ENCODE measurements around the gene HLF. TPM values are rescaled to one million over a fixed set of nuclear protein-coding genes. Genes with fewer than 3 reads are reported as not detected.

The HLF gene
- total and polyA plus RNA-seq, 2 experiments from 2014 or later = 0.09 TPM; not detected in 1

DNA sequence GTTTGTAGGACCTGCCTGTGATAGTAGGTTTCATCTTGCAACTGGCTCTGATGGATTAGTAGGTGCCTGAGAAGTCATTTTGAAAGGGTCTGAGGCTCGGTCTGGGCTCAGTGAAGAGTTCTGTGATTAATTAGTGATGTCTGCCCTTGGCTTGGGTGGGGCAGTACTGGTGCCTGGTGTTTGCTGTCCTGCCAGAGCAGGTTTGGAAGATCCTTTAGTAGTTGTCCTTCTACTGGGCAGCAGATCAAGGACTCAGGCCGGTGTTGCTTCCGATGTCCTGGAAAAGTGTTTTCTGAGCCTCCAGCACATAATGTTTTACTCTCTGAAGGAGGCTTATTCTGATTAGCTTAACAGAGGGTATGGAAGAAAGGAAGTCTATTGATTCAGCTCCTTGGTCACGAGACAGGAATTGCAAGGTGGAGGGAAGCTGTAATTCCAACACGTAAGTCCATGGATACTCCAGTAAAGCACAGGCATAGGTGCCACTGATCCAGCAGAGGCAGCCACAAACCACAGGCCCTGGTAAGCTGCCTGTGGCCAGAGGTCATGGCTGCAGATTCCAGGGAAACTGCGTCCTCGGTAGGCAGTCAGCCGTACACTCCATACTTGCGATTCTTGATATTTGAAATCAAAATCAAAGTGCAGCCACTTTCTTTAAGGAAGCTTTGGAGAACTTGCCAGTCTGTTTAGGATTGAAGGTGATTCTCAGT, 18.7 kb downstream of the HLF start:
- Histone ChIP-seq H3K4me3 (no peak overlapping the region), H3K79me2 (ENCODE audit: insufficient read depth) (no peaks in the 10 kb centered on the region), H3K9me3 (ENCODE audit: low read depth) (no peaks in the 10 kb centered on the region), H3K9me2 (ENCODE audit: insufficient read depth) (no peaks in the 10 kb centered on the region), H3K36me3 (ENCODE audit: low read depth) (no peaks in the 10 kb centered on the region), H3K4me1 (ENCODE audit: insufficient read depth) (no peaks in the 10 kb centered on the region), H3K9ac (no peak overlapping the region), H4K20me1 (ENCODE audit: insufficient read depth) (no peaks in the 10 kb centered on the region), H3K27me3 (replicated peaks; ENCODE audit: insufficient read depth) (peaks cover 12% of the 10 kb centered on the region; the same call in 1 of the 2 replicates), H3K4me2 (ENCODE audit: unreplicated experiment) (no peak overlapping the region), H3K27ac (no peak overlapping the region), H2AFZ (no peak overlapping the region), H3F3A (ENCODE audit: insufficient read depth) (no peaks in the 10 kb centered on the region)
- WGBS, 2 experiments (ENCODE audit: low coverage in 1 of 2, low lambda C conversion rate in 2 of 2, missing lambda C conversion rate in 2 of 2) = 61 to 62% methylated on average over 9 of the region's 9 CpGs
- no peak for DNase-seq
- TF ChIP-seq EZH2 (IDR thresholded peaks at IDR 0.05; ENCODE audit: insufficient read depth, poor library complexity, severe bottlenecking) (no peak), EZH2phosphoT487 (IDR thresholded peaks at IDR 0.05; ENCODE audit: insufficient read depth, low read depth) (no peak)
- in situ Hi-C loops (cut with MboI) = no loop called here

DNA sequence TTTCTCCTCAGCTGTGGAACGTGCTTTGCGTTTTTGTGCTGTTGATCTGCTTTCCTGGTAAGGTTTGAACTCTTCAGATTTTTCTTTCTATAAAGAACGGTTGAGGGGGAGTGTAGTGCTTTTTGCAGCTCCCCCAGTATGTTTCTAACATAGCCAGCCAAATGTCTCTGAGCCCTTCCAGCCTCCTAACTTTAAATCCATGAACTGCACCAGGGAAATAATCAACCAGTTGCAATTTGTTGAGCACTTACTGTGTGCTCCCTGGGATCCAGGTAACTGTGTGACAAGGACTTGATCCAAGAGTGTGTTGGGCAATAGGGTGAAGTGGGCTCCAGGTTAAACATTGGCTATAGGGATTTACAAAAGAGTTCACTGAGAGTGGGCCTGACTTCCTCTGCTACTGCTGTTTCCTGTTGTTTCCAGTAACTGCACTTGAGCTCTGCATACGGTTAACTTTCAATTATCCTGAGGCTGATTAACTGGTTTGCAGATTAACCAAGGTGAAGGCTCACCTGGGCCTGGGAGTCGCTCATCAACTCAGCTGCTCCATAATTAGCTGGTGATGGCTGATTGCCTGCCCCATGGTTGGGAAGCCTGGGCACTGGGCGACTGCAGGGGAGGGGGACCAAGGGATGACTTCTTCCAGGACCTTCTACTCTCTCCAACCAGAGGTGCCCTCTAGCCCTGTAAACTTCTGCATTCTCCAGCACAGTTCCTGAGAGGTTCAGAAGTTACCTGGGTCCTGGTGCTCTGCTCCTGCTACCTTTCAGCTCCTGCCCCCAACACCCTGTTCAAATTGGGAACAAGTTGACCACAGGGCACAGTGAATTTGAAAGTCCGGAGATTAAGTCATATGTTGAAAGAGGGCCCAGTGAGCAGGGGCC, 19.5 kb downstream of the HLF start:
- Histone ChIP-seq H3K27me3 (replicated peaks; ENCODE audit: insufficient read depth) (peaks cover 12% of the 10 kb centered on the region; the same call in 1 of the 2 replicates), H3K36me3 (ENCODE audit: low read depth) (no peaks in the 10 kb centered on the region), H3F3A (ENCODE audit: insufficient read depth) (no peaks in the 10 kb centered on the region), H3K9me2 (ENCODE audit: insufficient read depth) (no peaks in the 10 kb centered on the region), H4K20me1 (ENCODE audit: insufficient read depth) (no peaks in the 10 kb centered on the region), H3K79me2 (ENCODE audit: insufficient read depth) (no peaks in the 10 kb centered on the region), H2AFZ (no peak overlapping the region), H3K9me3 (ENCODE audit: low read depth) (no peaks in the 10 kb centered on the region), H3K4me1 (ENCODE audit: insufficient read depth) (no peaks in the 10 kb centered on the region), H3K9ac (no peak overlapping the region), H3K4me3 (no peak overlapping the region), H3K4me2 (ENCODE audit: unreplicated experiment) (no peak overlapping the region), H3K27ac (no peak overlapping the region)
- no peak for TF ChIP-seq EZH2 (IDR thresholded peaks at IDR 0.05; ENCODE audit: insufficient read depth, poor library complexity, severe bottlenecking)
- TF ChIP-seq EZH2phosphoT487 (IDR thresholded peaks at IDR 0.05; ENCODE audit: insufficient read depth, low read depth) = no peak
- WGBS, 2 experiments (ENCODE audit: low coverage in 1 of 2, low lambda C conversion rate in 2 of 2, missing lambda C conversion rate in 2 of 2) = 58 to 63% methylated on average over 7 of the region's 7 CpGs
- in situ Hi-C loops (cut with MboI) = no loop called here
- DNase-seq = no peak

DNA sequence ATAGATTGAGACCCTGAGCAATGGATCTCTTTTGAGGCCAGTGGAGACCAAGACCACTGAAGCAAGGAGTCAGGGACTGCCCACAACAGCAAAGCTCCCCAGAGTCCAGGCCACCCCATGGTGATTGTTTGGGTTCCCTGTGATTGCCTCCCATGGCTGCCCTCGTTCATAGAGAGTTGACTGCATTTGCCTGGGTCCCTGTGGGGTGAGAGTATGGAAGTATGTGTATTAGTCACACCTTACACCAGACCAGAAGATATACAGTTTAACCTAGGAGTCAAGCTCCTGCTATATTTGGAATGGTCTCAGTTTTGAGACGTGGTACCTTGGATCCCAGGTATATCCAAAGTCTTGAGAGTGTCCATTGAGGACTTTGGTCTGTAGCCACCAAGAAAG, 20.2 kb downstream of the HLF start:
- H3K36me3 ChIP-seq (ENCODE audit: low read depth) = no peaks in the 10 kb centered on the region
- 33 to 38% methylated on average over 2 of the region's 2 CpGs for WGBS, 2 experiments (ENCODE audit: low coverage in 1 of 2, low lambda C conversion rate in 2 of 2, missing lambda C conversion rate in 2 of 2)
- H3K9me3 ChIP-seq (ENCODE audit: low read depth) = no peaks in the 10 kb centered on the region
- H3K9me2 ChIP-seq (ENCODE audit: insufficient read depth) = no peaks in the 10 kb centered on the region
- no peak overlapping the region for H3K4me2 ChIP-seq (ENCODE audit: unreplicated experiment)
- no peak overlapping the region for H3K9ac ChIP-seq
- in situ Hi-C loops (cut with MboI) = no loop called here
- no peaks in the 10 kb centered on the region for H3K79me2 ChIP-seq (ENCODE audit: insufficient read depth)
- TF ChIP-seq EZH2 (IDR thresholded peaks at IDR 0.05; ENCODE audit: insufficient read depth, poor library complexity, severe bottlenecking) = no peak
- no peak for TF ChIP-seq EZH2phosphoT487 (IDR thresholded peaks at IDR 0.05; ENCODE audit: insufficient read depth, low read depth)
- no peak overlapping the region for H3K27ac ChIP-seq
- peaks cover 12% of the 10 kb centered on the region; the same call in 1 of the 2 replicates for H3K27me3 ChIP-seq (replicated peaks; ENCODE audit: insufficient read depth)
- no peak for DNase-seq
- no peak overlapping the region for H2AFZ ChIP-seq
- no peaks in the 10 kb centered on the region for H3F3A ChIP-seq (ENCODE audit: insufficient read depth)
- H3K4me1 ChIP-seq (ENCODE audit: insufficient read depth) = no peaks in the 10 kb centered on the region
- no peak overlapping the region for H3K4me3 ChIP-seq
- no peaks in the 10 kb centered on the region for H4K20me1 ChIP-seq (ENCODE audit: insufficient read depth)

DNA sequence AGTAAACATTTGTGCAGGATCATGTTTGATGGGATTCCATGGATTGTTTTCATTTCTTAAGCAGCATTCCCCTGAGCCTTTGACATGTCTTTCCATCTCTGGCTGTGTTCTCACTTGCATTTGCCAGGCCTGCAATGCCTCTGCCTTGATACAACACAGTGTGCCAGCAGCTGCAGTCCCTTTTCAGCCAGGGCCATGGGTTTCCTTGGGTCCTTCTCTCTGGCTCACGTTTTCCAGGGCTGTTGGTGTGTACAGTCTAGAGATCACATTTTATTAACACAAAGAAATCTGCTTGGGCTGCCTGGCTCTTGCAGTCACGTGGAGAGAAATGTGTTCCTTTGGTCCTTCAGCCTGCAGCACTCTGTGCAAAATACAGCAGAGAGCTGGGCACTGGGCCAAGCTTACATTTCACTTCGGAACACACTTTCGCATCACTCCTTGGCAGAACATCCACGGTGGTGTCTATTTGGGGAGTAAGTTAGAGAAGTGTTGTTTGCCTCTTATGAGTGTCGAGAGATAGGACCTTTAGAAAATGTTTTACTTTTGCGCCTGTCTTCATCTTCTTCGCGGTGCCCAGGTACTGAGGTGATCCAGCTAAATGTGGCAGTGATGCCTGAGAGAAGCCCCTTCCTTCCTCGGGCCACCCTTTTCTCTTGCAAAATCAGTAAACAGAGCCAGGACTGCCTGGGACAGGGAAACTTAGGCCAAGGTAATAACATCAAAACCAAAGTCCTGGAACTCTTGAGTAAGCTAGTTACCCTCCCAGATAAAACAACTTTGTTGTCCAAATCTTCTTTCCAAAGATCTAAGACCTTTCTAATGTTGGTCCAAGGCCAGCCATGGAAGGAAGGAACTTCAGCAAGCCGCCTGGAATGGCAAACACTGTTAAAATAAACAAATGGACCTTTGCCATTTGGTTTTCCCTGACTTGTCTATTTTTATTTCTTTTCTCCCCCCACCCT, 20.9 kb downstream of the HLF start:
- Histone ChIP-seq H3K9me2 (ENCODE audit: insufficient read depth) (no peaks in the 10 kb centered on the region), H3K27ac (no peak overlapping the region), H3K27me3 (replicated peaks; ENCODE audit: insufficient read depth) (peaks cover 12% of the 10 kb centered on the region; the same call in 1 of the 2 replicates), H3K79me2 (ENCODE audit: insufficient read depth) (no peaks in the 10 kb centered on the region), H4K20me1 (ENCODE audit: insufficient read depth) (no peaks in the 10 kb centered on the region), H3K36me3 (ENCODE audit: low read depth) (no peaks in the 10 kb centered on the region), H3K4me2 (ENCODE audit: unreplicated experiment) (no peak overlapping the region), H3K9ac (no peak overlapping the region), H3K4me1 (ENCODE audit: insufficient read depth) (no peaks in the 10 kb centered on the region), H3F3A (ENCODE audit: insufficient read depth) (no peaks in the 10 kb centered on the region), H3K9me3 (ENCODE audit: low read depth) (no peaks in the 10 kb centered on the region), H3K4me3 (no peak overlapping the region), H2AFZ (no peak overlapping the region)
- DNase-seq = peak; percentile 52
- TF ChIP-seq EZH2 (IDR thresholded peaks at IDR 0.05; ENCODE audit: insufficient read depth, poor library complexity, severe bottlenecking) = no peak
- TF ChIP-seq EZH2phosphoT487 (IDR thresholded peaks at IDR 0.05; ENCODE audit: insufficient read depth, low read depth) = no peak
- in situ Hi-C loops (cut with MboI) = no loop called here
- WGBS, 2 experiments (ENCODE audit: low coverage in 1 of 2, low lambda C conversion rate in 2 of 2, missing lambda C conversion rate in 2 of 2) = 31 to 33% methylated on average over 11 of the region's 11 CpGs

All from GM23248 (cell line).